Sigmoid colon (tissue), 3 donors: Measurements from ENCODE around the gene OR8B2.

Experiments used
- CTCF ChIP-seq, 4 experiments: fragments of 450-650 bp in 3 of 4; fragments of 200-600 bp in 1 of 4; IDR thresholded peaks; one replicate each; pipeline ENCODE4 v1.5.1; 2016 to 2019; ENCODE audit warnings: antibody characterized with exemption in 4 of 4, mild to moderate bottlenecking in 3 of 4, moderate library complexity in 2 of 4
- POLR2A ChIP-seq, 2 donors: fragments of 450-650 bp; IDR thresholded peaks; one replicate each; pipeline ENCODE4 v1.6.1; 2016; ENCODE audit warnings: antibody characterized with exemption in 2 of 2, mild to moderate bottlenecking in 2 of 2, moderate library complexity in 2 of 2

- TF ChIP-seq CTCF (IDR thresholded peaks at IDR 0.05) (no peak), POLR2A (IDR thresholded peaks at IDR 0.05) (no peak)
These were observed 24.7 kb downstream of the OR8B2 start for GRCh38 chr11:124359566-124359965.
